Activated naive CD4-positive, alpha-beta T cell treated with anti-CD3 and anti-CD28 coated beads, Interleukin-2, amount 50 U/mL, for 72 hours (primary cell): Measurements from ENCODE around the gene MIPEP. TPM values are rescaled to one million over a fixed set of nuclear protein-coding genes. Genes with fewer than 3 reads are reported as not detected.
A peak's percentile ranks its signal among the peaks of the same experiment; 100 is the strongest.

Experiments
- ATAC-seq, 2 donors: fragments of 150-1000 bp; cut with Tn5 transposase; 2 replicates each; pipeline ENCODE4 v1.10.0; 2021; ENCODE audit warnings: mild to moderate bottlenecking in 2 of 2, moderate library complexity in 2 of 2
- DNase-seq, 2 donors: peaks; one replicate each; pipeline ENCODE4 v3.0.0; 2021 to 2022; ENCODE audit warnings: low spot score in 2 of 2
- H3K27ac Mint-ChIP-seq, 2 donors: one replicate each; pipeline ENCODE4 v1.8.0; 2022; ENCODE audit warnings: mild to moderate bottlenecking in 2 of 2, mixed read lengths in 2 of 2
- H3K36me3 Mint-ChIP-seq, 2 donors: one replicate each; pipeline ENCODE4 v1.8.0; 2022; ENCODE audit warnings: mixed read lengths in 2 of 2
- H3K9me3 Mint-ChIP-seq, 2 donors: one replicate each; pipeline ENCODE4 v1.8.0; 2022; ENCODE audit warnings: mixed read lengths in 2 of 2
- total RNA-seq, 2 donors: library from RNA; stranded (reverse); gene quantifications; one replicate each; pipeline ENCODE4 v1.2.3, GENCODE V29; 2022

Gene MIPEP
- total RNA-seq, 2 donors from 2014 or later = 4.2 to 17.1 TPM

DNA sequence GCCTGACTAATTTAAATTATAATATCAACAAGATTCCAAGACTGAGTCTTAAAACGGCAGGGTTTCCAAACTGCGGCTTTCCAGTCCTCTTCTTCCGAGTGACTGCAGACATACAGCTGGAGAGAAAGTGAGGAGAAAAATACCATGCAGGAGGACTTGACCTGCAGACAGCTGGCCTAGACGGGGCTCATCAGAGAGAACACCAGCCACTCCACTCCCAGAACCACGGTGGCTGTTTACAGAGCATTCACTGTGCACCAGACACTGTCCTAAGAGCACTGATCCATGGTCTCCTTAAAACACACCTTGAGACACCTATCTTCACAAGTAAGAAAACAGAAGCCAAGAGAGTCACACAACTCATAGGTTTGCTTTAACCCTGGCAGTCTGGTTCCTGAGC, 152.7 kb downstream of the MIPEP start:
- Mint-ChIP-seq H3K9me3 (no peaks in the 10 kb centered on the region), H3K36me3 (no peaks in the 10 kb centered on the region), H3K27ac (no peak overlapping the region)
- DNase-seq (no peak), ATAC-seq (no peak)

DNA sequence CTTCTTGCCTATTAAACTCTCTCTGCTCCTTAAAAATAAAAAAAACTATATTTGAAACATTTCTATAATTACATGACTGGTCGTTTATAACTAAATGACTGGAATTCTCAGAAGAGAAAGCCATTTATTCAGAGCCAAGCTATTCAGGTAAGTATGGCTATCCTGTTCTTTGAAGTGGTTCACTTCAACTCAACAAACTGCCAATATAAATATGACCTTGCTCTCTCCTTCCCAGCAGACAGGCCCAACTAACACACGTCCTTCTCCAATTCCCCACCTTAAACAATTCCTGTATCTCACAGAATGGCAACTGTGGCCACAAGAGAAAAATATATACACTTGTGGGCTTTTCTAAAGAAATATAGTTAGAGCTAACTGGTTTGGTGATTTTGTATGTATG, 153.9 kb downstream of the MIPEP start:
- Mint-ChIP-seq H3K9me3 (no peaks in the 10 kb centered on the region), H3K36me3 (no peaks in the 10 kb centered on the region), H3K27ac (no peak overlapping the region)
- DNase-seq (no peak), ATAC-seq (no peak)

DNA sequence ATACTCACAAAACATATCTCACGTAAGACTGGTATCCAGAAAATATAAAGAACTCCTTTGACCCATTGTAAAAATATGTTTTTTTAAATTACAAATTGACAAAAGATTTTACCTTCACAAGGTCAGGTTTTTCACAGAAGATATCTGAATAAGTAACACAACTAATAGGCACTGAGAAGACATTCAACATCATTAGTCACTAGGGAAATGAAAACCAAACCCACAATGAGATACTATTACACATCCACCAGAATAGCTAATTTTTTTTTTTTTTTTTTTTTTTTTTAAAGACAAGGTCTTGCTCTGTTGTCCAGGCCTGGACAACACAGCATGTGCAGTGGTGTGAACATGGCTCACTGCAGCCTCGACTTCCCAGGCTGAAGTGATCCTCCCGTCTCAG, 157.5 kb downstream of the MIPEP start:
- H3K36me3 Mint-ChIP-seq = no peaks in the 10 kb centered on the region
- H3K9me3 Mint-ChIP-seq = no peaks in the 10 kb centered on the region
- ATAC-seq = no peak
- H3K27ac Mint-ChIP-seq = no peak overlapping the region
- DNase-seq = no peak

DNA sequence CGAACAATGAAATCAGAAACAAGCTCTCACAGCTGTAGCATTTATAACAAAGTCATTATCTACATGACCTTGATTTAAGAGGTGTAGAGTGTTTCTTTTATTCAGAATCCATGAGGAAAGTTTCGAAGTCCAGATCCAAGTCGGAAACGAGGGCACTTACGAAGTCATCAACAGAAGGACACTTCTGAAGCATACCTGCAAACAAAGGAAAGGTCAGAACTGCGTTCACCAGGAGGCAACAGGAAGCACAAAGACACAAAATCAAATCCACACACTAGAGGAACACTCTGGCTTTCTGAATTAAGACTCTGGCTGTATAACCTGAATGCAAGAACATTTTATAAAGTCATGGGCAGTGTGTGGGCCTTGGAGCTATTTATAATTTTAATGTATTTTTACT, 158.9 kb downstream of the MIPEP start:
- Mint-ChIP-seq H3K36me3 (no peaks in the 10 kb centered on the region), H3K27ac (no peak overlapping the region), H3K9me3 (no peaks in the 10 kb centered on the region)
- DNase-seq (no peak), ATAC-seq (no peak)

DNA sequence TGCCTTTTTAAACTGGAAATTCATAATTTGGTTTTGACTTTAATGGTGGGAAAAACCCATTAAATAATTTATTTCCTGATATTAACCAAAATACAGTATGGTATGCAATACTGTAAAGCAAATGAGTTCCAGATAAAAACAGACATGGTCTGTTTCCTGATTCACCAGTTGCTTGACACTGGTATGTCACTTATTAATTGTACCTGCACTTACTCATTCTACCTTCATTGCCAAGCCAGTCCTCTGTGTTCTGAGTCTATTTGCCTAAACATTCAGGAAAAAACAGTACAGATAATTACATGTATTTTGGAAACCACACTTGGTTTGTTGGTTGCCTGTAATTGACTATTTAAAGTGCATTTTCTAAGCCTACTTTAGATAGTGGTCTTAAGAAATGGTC, 159.7 kb downstream of the MIPEP start:
- no peaks in the 10 kb centered on the region for H3K36me3 Mint-ChIP-seq
- no peak for ATAC-seq
- no peaks in the 10 kb centered on the region for H3K9me3 Mint-ChIP-seq
- no peak for DNase-seq
- H3K27ac Mint-ChIP-seq = no peak overlapping the region

DNA sequence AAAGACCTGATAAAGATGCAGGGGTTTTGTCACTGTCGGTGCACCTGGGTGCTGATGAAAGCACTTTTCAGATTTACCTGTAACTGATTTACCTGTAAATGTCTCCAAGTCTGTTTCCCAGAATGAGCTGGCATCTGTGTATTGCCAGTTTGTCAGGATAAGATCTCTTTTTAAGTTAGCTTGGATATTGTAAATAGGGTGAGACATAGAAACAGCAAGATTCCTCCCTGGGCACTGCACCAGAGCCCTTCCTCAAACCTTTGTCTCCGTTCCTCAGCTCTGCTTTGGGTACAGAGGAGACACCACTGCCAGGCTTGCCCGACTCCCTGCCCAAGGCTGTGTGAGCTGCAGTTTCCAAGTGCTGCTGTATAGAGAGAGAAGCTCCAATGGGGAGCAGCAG, 160.4 kb downstream of the MIPEP start:
- H3K9me3 Mint-ChIP-seq = no peaks in the 10 kb centered on the region
- H3K27ac Mint-ChIP-seq = no peak overlapping the region
- DNase-seq = no peak
- ATAC-seq = no peak
- no peaks in the 10 kb centered on the region for H3K36me3 Mint-ChIP-seq

DNA sequence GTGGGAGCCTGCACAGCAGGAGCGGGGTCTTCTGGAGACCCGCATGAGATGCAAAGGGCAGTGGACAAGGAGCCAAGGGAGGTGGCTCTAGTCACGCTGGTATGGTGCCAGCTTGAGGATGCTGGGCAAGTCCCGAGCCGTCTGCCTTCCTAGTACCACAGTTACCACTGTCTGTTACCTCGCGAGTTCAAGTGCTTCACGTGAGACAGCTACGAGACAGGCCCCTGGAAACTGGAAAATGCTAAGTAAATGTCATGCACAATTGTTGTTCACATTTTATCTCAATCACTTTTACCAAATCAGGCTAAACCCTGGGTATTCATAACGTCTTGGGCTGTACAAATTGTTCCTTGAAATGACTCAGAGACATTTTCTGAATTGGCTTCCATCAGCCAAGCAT, 163.3 kb downstream of the MIPEP start:
- no peak for DNase-seq
- no peaks in the 10 kb centered on the region for H3K9me3 Mint-ChIP-seq
- H3K36me3 Mint-ChIP-seq = no peaks in the 10 kb centered on the region
- no peak overlapping the region for H3K27ac Mint-ChIP-seq
- ATAC-seq = no peak

DNA sequence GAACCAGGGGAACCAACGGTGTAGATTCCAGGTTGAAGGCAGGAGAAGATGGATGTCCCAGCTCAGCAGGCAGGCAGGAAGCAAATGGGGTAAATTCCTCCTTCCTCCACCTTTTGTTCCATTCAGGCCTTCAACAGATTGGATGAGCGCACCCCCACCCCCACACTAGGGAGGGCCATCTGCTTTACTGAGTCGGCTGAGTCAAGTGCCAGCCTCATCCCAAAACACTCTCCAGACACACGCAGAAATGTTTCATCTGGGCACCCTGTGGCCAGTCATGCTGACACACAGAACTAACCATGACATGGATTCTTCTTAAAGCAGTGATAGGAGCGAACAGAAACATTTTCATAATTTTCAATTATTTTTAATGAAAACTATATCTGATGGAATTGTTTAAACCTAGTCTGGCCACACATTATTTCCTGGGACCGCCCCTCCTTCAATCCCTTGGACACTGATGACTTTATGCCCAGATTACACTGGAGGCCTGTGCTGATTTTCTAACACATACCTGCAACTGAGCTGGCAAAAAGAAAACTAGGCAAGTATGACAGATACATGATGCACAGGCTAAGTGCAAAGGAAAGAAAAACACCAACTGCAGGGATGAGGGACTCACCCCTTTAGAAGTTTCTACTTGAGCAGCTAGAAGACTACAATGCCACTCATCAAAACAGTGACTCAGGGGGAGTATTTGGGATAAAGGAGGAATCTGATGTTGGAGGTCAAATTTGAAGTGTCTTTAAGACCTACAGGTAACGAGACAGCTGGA, 164.8 kb downstream of the MIPEP start:
- no peak for DNase-seq
- H3K27ac Mint-ChIP-seq = peak overlapping the region in 1 of 2 donors; percentile 47

DNA sequence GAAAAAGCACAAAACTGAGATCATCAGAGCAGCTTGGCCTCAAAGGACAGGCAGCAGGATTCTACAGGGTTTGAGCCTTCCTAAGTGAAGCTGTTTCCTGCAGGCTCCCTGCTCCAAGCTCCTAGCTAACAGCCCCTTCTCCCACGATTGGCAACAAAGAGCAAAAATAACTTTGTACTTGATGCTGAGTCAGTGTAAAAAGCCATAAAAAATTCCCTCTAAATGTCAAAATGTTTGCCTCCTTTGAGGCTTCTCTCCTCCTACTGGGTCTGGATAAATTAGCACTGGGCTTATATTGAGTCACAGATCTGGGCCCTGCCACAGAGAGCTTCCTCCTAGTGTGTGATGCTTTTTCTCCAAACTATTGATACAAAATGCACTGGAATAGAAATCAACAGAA, 165.7 kb downstream of the MIPEP start:
- ATAC-seq (no peak), DNase-seq (no peak)
- Mint-ChIP-seq H3K27ac (no peak overlapping the region), H3K36me3 (no peaks in the 10 kb centered on the region), H3K9me3 (no peaks in the 10 kb centered on the region)

More for the DNA sequence above, 164.8 kb downstream of the MIPEP start:
- no peaks in the 10 kb centered on the region for H3K36me3 Mint-ChIP-seq
- ATAC-seq = no peak
- H3K9me3 Mint-ChIP-seq = no peaks in the 10 kb centered on the region

DNA sequence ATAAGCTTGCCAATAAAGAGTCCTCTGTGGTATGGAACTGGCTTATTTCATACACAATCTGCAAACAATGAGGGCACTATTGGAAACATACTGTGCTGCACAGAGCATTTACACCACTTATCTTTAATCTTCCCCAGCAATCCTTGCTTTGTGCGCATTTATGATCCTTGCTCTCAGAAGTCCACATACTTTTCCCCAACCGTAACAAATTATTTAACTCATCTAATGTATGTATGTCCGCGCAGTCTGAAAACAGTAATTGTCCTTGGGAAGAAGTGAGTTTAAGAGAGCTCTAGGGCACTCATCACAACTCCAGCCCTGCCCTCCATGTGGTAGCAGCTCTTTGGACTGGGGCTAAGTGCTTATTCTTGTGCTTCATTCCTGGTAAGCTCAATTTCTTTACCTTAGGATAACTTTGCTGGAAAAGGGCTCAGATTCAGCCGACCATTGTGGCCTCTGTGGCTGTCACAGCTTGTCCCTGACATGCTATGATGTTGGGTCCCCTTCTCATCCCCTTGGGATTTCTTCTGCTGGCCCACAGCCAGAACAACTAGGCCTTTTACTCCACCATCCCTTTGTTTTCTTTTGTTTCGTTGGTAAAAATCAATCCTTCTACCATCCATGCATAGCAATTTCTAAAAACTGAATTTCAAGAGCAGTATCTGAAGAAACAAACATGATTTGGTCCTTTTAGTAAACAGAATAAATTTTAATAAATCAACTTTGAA, 166.3 kb downstream of the MIPEP start:
- H3K27ac Mint-ChIP-seq = no peak overlapping the region
- H3K9me3 Mint-ChIP-seq = no peaks in the 10 kb centered on the region
- no peaks in the 10 kb centered on the region for H3K36me3 Mint-ChIP-seq
- ATAC-seq (no peak), DNase-seq (no peak)

DNA sequence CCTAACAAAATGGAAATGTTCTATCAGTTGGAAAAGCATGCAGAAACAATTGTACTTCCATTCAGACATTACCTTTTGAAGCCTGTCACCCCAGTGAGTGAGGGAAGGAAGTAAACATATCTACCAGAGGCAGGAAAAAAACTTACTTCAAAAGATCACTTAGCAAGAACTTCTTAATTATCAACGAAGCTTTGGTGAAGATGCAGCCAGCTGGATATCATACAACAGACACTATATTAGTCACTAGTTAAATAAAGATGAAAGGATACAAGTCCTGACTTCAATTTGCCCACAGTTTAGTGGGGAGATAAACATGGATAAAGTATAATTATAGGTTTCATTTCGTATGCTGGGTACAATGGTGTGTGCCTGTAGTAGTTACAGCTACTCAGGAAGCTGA, 170.2 kb downstream of the MIPEP start:
- DNase-seq (no peak), ATAC-seq (no peak)
- Mint-ChIP-seq H3K27ac (no peak overlapping the region), H3K9me3 (no peaks in the 10 kb centered on the region), H3K36me3 (no peaks in the 10 kb centered on the region)

DNA sequence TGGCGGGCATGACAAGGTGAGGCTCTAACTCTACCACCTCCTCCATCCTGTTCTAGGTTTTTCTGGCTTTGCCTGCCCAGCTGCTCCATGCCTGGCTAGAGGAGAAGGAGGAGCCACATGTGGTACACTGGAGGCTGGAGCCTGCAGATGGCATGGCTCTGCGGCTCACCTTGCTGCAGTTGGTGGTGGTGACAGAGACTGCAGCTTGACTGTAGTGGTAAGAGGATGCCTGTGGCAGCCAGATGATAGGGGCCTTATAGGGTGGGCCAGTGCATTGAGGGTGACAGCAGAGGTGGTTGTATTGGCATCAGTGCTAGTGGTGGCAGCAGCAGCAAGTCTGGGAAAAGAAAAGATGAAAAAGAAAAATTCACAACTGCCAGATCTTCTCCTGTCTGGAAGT, 172.8 kb downstream of the MIPEP start:
- H3K27ac Mint-ChIP-seq = peak overlapping the region in 1 of 2 donors; percentile 73
- ATAC-seq (no peak), DNase-seq (no peak)
- H3K36me3 Mint-ChIP-seq = peaks cover 0 to 6% of the 10 kb centered on the region in 2 donors
- peaks cover 4 to 7% of the 10 kb centered on the region in 2 donors for H3K9me3 Mint-ChIP-seq

DNA sequence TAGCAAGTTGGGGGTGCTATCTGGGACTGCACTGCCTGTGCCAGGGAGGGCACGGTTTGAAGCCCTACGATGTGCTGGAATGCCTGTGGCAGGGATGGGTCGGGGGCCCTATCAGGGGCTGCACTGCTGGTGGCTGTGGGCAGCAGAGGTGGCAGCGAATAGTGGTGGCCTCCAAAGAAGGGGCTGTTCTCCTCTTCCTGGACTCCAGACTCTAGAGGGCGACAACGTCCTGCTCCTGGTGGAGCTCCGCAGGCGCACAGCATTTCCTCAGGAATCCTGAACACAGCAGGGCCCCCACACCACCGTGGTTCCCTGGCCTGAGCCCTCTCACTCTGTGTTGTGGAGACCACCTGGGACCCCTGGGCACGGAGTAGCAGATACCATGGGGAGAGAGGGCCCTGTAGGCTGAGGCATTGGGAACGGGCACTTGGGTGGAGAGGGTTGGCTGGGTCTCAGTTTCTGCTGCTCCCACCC, 173.4 kb downstream of the MIPEP start:
- Mint-ChIP-seq H3K9me3 (peaks cover 4 to 7% of the 10 kb centered on the region in 2 donors), H3K27ac (no peak overlapping the region), H3K36me3 (peaks cover 0 to 6% of the 10 kb centered on the region in 2 donors)
- peak in 1 of 2 donors; percentile 28 for ATAC-seq
- no peak for DNase-seq

DNA sequence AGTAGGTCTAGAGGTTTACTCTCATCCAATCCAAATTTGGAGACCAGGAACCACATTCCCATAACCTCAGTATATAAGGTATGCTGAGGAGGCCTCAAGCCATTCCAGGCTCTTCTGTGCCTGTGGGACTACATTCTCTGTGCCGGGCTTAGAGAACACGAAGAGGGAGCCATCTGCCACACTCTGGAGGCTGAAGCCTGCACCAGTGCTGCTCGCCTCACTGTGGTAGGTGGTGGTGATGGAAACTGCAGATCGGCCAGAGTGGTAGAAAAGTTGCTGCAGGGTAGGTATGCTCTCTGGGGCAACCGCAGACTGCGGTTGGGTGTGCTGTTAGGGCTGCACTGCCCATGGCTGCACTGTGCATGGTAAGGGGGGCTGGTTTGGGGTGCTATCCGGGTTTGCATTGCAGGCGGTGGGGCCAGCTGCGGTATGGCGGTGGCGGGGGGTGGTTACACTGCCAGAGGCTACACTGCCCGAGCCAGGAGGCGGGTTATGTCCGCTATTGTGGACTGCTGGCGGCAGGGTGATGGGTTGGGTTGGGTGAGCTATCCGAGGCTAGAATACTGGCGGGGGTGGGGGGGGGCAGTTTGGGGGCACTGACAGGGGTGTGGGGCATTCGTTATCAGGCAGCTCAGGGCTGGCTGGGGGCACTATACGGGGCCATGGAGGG, 174.0 kb downstream of the MIPEP start:
- H3K9me3 Mint-ChIP-seq = peaks cover 4 to 7% of the 10 kb centered on the region in 2 donors
- ATAC-seq (no peak), DNase-seq (no peak)
- no peak overlapping the region for H3K27ac Mint-ChIP-seq
- H3K36me3 Mint-ChIP-seq = peaks cover 0 to 6% of the 10 kb centered on the region in 2 donors

DNA sequence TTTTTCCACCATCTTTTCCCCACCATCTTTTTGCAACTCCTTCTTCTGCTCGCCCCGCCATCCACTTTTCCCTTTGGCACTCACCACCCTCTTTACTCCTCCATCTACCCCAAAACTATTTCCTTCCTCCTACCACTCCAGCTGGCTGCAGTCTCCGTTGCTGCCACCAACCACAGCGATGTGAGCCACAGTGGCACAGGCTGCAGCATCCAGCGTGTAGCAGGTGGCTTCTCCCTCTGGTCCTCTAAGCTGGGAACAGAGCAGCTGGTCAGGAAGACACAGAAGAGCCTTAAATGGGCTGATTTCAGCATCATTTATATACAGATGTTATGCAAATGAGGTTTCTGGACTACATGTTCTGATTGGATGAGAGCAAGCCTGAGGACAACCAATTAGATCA, 174.5 kb downstream of the MIPEP start:
- ATAC-seq = no peak
- Mint-ChIP-seq H3K36me3 (peaks cover 0 to 6% of the 10 kb centered on the region in 2 donors), H3K27ac (no peak overlapping the region), H3K9me3 (peaks cover 4 to 7% of the 10 kb centered on the region in 2 donors)
- DNase-seq = no peak

DNA sequence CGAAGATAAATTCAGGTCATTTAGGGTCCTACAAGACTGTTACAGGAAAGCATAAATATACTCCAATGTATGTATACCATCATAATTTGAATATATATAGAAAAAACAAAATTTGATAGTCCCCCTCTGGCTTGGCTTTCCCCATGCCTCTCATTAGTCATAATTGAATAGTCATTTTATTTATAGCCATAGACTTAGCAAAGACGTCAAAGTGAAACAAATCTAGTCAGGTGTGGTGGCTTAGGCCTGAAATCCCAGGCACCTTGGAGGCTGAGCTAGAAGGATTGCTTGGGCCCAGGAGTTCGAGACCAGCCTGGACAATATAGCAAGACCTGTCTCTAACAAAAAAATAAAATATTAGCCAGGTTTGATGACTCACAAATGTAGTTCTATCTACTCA, 177.8 kb downstream of the MIPEP start:
- Mint-ChIP-seq H3K36me3 (peaks cover 0 to 6% of the 10 kb centered on the region in 2 donors), H3K9me3 (peaks cover 4 to 7% of the 10 kb centered on the region in 2 donors), H3K27ac (no peak overlapping the region)
- ATAC-seq (no peak), DNase-seq (no peak)

DNA sequence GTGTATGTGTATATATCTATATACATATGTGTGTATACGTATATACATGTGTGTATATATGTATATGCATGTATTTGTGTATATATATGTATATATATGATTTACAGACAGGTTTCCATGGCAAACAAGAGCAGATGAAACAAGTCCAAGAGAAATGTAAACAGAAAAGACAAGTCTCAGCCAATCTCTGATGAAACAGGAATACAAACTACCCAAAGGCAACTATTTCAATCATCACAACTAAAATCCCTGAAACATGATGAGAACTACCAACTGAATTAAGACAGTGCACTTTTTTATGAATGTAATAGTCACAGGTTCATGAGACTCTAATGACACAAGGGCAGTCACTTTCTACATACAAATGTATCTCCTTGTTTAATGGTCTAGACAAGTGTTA, 178.8 kb downstream of the MIPEP start:
- H3K27ac Mint-ChIP-seq = no peak overlapping the region
- H3K36me3 Mint-ChIP-seq = peaks cover 0 to 6% of the 10 kb centered on the region in 2 donors
- DNase-seq (no peak), ATAC-seq (no peak)
- H3K9me3 Mint-ChIP-seq = peaks cover 4 to 7% of the 10 kb centered on the region in 2 donors
